Measurements from ENCODE around the gene PIK3CG. TPM values are rescaled to one million over a fixed set of nuclear protein-coding genes. Genes with fewer than 3 reads are reported as not detected.

Gene PIK3CG
- polyA plus RNA-seq, 2 of the 4 experiments (the other 2 are of a cell fraction): not detected

- no peak for FAIRE-seq
Observed at GRCh38 chr7:106864298-106865081, 592 bp upstream of the PIK3CG start.

GRCh38 chr7:106866298-106867281 lies 1.5 kb downstream of the PIK3CG start:
- DNase-seq (ENCODE audit: low read depth in 1 of 2, low spot score in 1 of 2) (no peak), FAIRE-seq (no peak), ATAC-seq (no peak)
- TF ChIP-seq EP300 (IDR thresholded peaks at IDR 0.05) (no peak), CHD4 (IDR thresholded peaks at IDR 0.05; ENCODE audit: borderline replicate concordance) (no peak), EHMT2 (IDR thresholded peaks at IDR 0.05; ENCODE audit: low read depth) (no peak), ZC3H11A (IDR thresholded peaks at IDR 0.05) (no peak)
- CTCF ChIA-PET: no interaction called here
- Histone ChIP-seq H3K4me1 (no peaks in the 10 kb centered on the region), H3K4me2 (no peak overlapping the region), H3K4me3 (no peak overlapping the region), H3K27ac (no peak overlapping the region), H3K9me3 (no peaks in the 10 kb centered on the region)
- POLR2A ChIA-PET: no interaction called here
- WGBS (ENCODE audit: missing lambda C conversion rate): 56% methylated on average over 5 of the region's 5 CpGs

More at GRCh38 chr7:106864298-106865081, 592 bp upstream of the PIK3CG start:
- CTCF ChIA-PET: interaction anchor here (0.5 kb wide), 1 partner anchor 83 kb away, joined by 3 read pairs; no protein-coding TSS in a partner anchor
- no peaks in the 10 kb centered on the region for H3K4me1 ChIP-seq
- 91% methylated on average over 2 of the region's 2 CpGs for WGBS (ENCODE audit: missing lambda C conversion rate)
- no peak overlapping the region for H3K27ac ChIP-seq
- ATAC-seq (no peak), DNase-seq (ENCODE audit: low read depth in 1 of 2, low spot score in 1 of 2) (no peak)
- POLR2A ChIA-PET: interaction anchor here (0.6 kb wide), 1 partner anchor 229 kb away, joined by 3 read pairs; no protein-coding TSS in a partner anchor
- TF ChIP-seq HOXA7 (CRISPR knock-in tag; IDR thresholded peaks at IDR 0.05): no peak
- no peak for TF ChIP-seq KDM1A (IDR thresholded peaks at IDR 0.05; ENCODE audit: low read depth)
- TF ChIP-seq BCL3 (IDR thresholded peaks at IDR 0.05): no peak
- TF ChIP-seq HES2 (IDR thresholded peaks at IDR 0.05): no peak
- TF ChIP-seq MAZ (IDR thresholded peaks at IDR 0.05; ENCODE audit: borderline replicate concordance, low read depth, low read length): no peak
- no peak for TF ChIP-seq CBX8 (IDR thresholded peaks at IDR 0.05)
- no peak for TF ChIP-seq EHF (CRISPR knock-in tag; IDR thresholded peaks at IDR 0.05)
- TF ChIP-seq NPAS2 (CRISPR knock-in tag; IDR thresholded peaks at IDR 0.05; ENCODE audit: borderline replicate concordance): no peak
- no peak for TF ChIP-seq E2F6 (IDR thresholded peaks at IDR 0.05; ENCODE audit: borderline replicate concordance, low read depth)
- no peak for TF ChIP-seq FOSB (CRISPR knock-in tag; IDR thresholded peaks at IDR 0.05)
- no peak for TF ChIP-seq CHD4 (IDR thresholded peaks at IDR 0.05; ENCODE audit: borderline replicate concordance)
- TF ChIP-seq KDM5A (IDR thresholded peaks at IDR 0.05): no peak
- TF ChIP-seq RCOR1 (IDR thresholded peaks at IDR 0.05; ENCODE audit: low read depth, low read length): no peak
- no peak overlapping the region for H3K4me3 ChIP-seq
- H3K9me3 ChIP-seq: no peaks in the 10 kb centered on the region
- H3K4me2 ChIP-seq: no peak overlapping the region

GRCh38 chr7:106867641-106868351 lies 2.7 kb downstream of the PIK3CG start:
- TF ChIP-seq ELK1 (IDR thresholded peaks at IDR 0.05; ENCODE audit: low read depth, low read length) (no peak), KDM5A (IDR thresholded peaks at IDR 0.05) (no peak), CBX2 (IDR thresholded peaks at IDR 0.05; ENCODE audit: borderline replicate concordance, low read depth) (no peak), MAFK (IDR thresholded peaks at IDR 0.05; ENCODE audit: partially characterized antibody) (no peak), ZFP36 (IDR thresholded peaks at IDR 0.05; ENCODE audit: borderline replicate concordance, partially characterized antibody) (no peak)
- no peaks in the 10 kb centered on the region for H3K9me3 ChIP-seq
- POLR2A ChIA-PET: no interaction called here
- H3K4me1 ChIP-seq: no peaks in the 10 kb centered on the region
- FAIRE-seq (no peak), ATAC-seq (no peak), DNase-seq (ENCODE audit: low read depth in 1 of 2, low spot score in 1 of 2) (no peak)
- 86% methylated on average over 39 of the region's 54 CpGs for WGBS (ENCODE audit: missing lambda C conversion rate)
- no peak overlapping the region for H3K4me2 ChIP-seq
- H3K4me3 ChIP-seq: no peak overlapping the region
- CTCF ChIA-PET: no interaction called here
- no peak overlapping the region for H3K27ac ChIP-seq

Measured in A549 (cell line).